Stimulated activated CD8-positive, alpha-beta memory T cell treated with anti-CD3 and anti-CD28 coated beads, Interleukin-15, amount 100 ng/mL, for 1 hour (primary cell): ENCODE measurements around the gene PCDH15.
"Not testable (repeated sequence)": the region's sequence is repeated elsewhere in the genome, so short reads cannot be mapped to it uniquely, and the experiment has no call there.

Experiments used
- DNase-seq: peaks from one replicate; pipeline ENCODE4 v3.0.0-alpha.2; 2020; ENCODE audit warnings: low read depth

Gene PCDH15

GRCh38 chr10:53978301-53978700, 822.7 kb downstream of the PCDH15 start:
- no peak for DNase-seq

GRCh38 chr10:53977267-53977666, 823.8 kb downstream of the PCDH15 start:
- DNase-seq: no peak

GRCh38 chr10:53957401-53957800, 843.6 kb downstream of the PCDH15 start:
- no peak for DNase-seq

GRCh38 chr10:53955091-53955490, 845.9 kb downstream of the PCDH15 start:
- no peak for DNase-seq

GRCh38 chr10:53952698-53953630, 848.1 kb downstream of the PCDH15 start:
- no peak for DNase-seq

- DNase-seq: no peak
Observed at GRCh38 chr10:53939654-53940053, 861.4 kb downstream of the PCDH15 start.

- no peak for DNase-seq
Observed at GRCh38 chr10:53930648-53931047, 870.4 kb downstream of the PCDH15 start.

- DNase-seq: not testable (repeated sequence)
Observed at GRCh38 chr10:53924051-53924700, 876.9 kb downstream of the PCDH15 start.

GRCh38 chr10:53918755-53919154, 882.3 kb downstream of the PCDH15 start:
- no peak for DNase-seq

GRCh38 chr10:53909791-53910190, 891.2 kb downstream of the PCDH15 start:
- DNase-seq: no peak

- no peak for DNase-seq
Observed at GRCh38 chr10:53904506-53905241, 896.4 kb downstream of the PCDH15 start.

- no peak for DNase-seq
Observed at GRCh38 chr10:53903756-53904155, 897.3 kb downstream of the PCDH15 start.

- no peak for DNase-seq
Observed at GRCh38 chr10:53899463-53900160, 901.4 kb downstream of the PCDH15 start.

GRCh38 chr10:53898532-53898931, 902.5 kb downstream of the PCDH15 start:
- no peak for DNase-seq

- no peak for DNase-seq
Observed at GRCh38 chr10:53894145-53894544, 906.9 kb downstream of the PCDH15 start.

- no peak for DNase-seq
Observed at GRCh38 chr10:53893061-53893460, 908.0 kb downstream of the PCDH15 start.

- DNase-seq: no peak
Observed at GRCh38 chr10:53886325-53887300, 914.4 kb downstream of the PCDH15 start.

GRCh38 chr10:53864846-53865245, 936.2 kb downstream of the PCDH15 start:
- no peak for DNase-seq

- DNase-seq: no peak
Observed at GRCh38 chr10:53852450-53853175, 948.4 kb downstream of the PCDH15 start.

- no peak for DNase-seq
Observed at GRCh38 chr10:53846809-53847208, 954.2 kb downstream of the PCDH15 start.
